Upper lobe of left lung (tissue), 6 donors: ENCODE measurements around the gene TMTC1. TPM values are rescaled to one million over a fixed set of nuclear protein-coding genes. Genes with fewer than 3 reads are reported as not detected.

Source experiments
- ATAC-seq, 2 donors: fragments of 200-7000 bp; cut with Tn5 transposase; one replicate each; pipeline ENCODE4 v1.9.1; 2022; ENCODE audit warnings: mild to moderate bottlenecking in 2 of 2, moderate library complexity in 2 of 2; ENCODE audit not compliant: low FRiP score in 2 of 2
- DNase-seq, 2 donors: peaks; one replicate each; pipeline ENCODE4 v3.0.0-alpha.2; 2019 to 2020
- H3K27ac ChIP-seq, 4 donors: fragments of 200-600 bp; sonication (generic); one replicate each; pipeline ENCODE4 v1.5.1; 2016 to 2019
- H3K27me3 ChIP-seq, 4 donors: fragments of 200-600 bp; sonication (generic); one replicate each; pipeline ENCODE4 v1.5.1; 2017 to 2019
- H3K36me3 ChIP-seq, 4 donors: fragments of 200-600 bp; sonication (generic); one replicate each; pipeline ENCODE4 v1.5.1; 2016 to 2019
- H3K4me1 ChIP-seq, 4 donors: fragments of 200-600 bp; sonication (generic); one replicate each; pipeline ENCODE4 v1.5.1; 2018 to 2019
- H3K4me3 ChIP-seq, 4 donors: fragments of 200-600 bp; sonication (generic); one replicate each; pipeline ENCODE4 v1.5.1; 2017 to 2019; ENCODE audit warnings: mild to moderate bottlenecking in 2 of 4, moderate library complexity in 1 of 4
- H3K9me3 ChIP-seq, 4 donors: fragments of 200-600 bp; sonication (generic); one replicate each; pipeline ENCODE4 v1.5.1; 2018 to 2019
- EP300 ChIP-seq, 4 donors: sonication (generic); formaldehyde crosslinking; IDR thresholded peaks; one replicate each; pipeline ENCODE4 v1.5.1; 2017; ENCODE audit warnings: antibody characterized with exemption in 4 of 4, control low read depth in 2 of 4
- POLR2A ChIP-seq, 4 donors: fragments of 450-650 bp; IDR thresholded peaks; one replicate each; pipeline ENCODE4 v1.5.1; 2016 to 2017; ENCODE audit warnings: antibody characterized with exemption in 4 of 4, mild to moderate bottlenecking in 2 of 4
- POLR2AphosphoS5 ChIP-seq, 2 donors: sonication (generic); formaldehyde crosslinking; IDR thresholded peaks; one replicate each; pipeline ENCODE4 v1.5.1; 2017; ENCODE audit warnings: antibody characterized with exemption in 2 of 2
- WGBS, 2 donors: methylation state at CpG; one replicate each; pipeline ENCODE4 v1.1.5; 2017 to 2018; 5-methylcytosine and 5-hydroxymethylcytosine counted together
- total RNA-seq, 6 donors: library from RNA; depleted of rRNA in 4 of 6; stranded (reverse); fragments of >200 nt in 4 of 6; gene quantifications; one replicate each; pipeline versions ENCODE4 v1.1.0 to v1.2.1, GENCODE V29; 2016 to 2021
- TF ChIP-seq, protein P1 (sequence below), 6 experiments: fragments of 450-650 bp in 4 of 6; fragments of 200-600 bp in 2 of 6; sonication (generic) in 2 of 6; IDR thresholded peaks; one replicate each; pipeline ENCODE4 v1.5.1; 2016 to 2019; ENCODE audit warnings: antibody characterized with exemption in 6 of 6
- donor health status: DM: no; HTN: no; CAD: no; lungs with moderate emphysema.
- donor health status: DM: no; HTN: yes; CAD: no; lungs with severe emphysema.

TMTC1 gene
- total RNA-seq, 6 donors from 2014 or later, result 25.1 to 39.3 (median 29.7) TPM

DNA sequence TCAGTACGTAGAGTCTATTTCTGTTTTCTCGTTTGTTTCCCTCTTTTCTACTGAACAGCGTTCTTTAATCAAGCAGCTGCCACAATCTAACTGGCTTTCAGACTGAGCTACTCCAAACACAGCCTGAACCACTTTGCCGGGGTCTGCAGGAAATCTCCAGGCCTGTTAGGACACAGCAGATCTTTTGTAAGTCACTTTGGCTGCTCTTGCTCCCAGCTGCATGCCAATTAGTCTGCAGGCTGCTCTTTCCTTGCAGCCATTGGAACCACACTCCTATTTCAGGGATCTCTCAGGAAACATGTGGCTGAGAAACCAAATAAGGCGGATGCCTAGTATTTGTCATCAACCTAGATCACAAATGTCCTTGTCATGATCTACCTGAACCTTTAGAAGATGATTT lies 73.6 kb downstream of the TMTC1 start:
- TF ChIP-seq POLR2AphosphoS5 (IDR thresholded peaks at IDR 0.05) (no peak), POLR2A (IDR thresholded peaks at IDR 0.05) (no peak), EP300 (IDR thresholded peaks at IDR 0.05) (no peak)
- TF ChIP-seq, protein P1, sequence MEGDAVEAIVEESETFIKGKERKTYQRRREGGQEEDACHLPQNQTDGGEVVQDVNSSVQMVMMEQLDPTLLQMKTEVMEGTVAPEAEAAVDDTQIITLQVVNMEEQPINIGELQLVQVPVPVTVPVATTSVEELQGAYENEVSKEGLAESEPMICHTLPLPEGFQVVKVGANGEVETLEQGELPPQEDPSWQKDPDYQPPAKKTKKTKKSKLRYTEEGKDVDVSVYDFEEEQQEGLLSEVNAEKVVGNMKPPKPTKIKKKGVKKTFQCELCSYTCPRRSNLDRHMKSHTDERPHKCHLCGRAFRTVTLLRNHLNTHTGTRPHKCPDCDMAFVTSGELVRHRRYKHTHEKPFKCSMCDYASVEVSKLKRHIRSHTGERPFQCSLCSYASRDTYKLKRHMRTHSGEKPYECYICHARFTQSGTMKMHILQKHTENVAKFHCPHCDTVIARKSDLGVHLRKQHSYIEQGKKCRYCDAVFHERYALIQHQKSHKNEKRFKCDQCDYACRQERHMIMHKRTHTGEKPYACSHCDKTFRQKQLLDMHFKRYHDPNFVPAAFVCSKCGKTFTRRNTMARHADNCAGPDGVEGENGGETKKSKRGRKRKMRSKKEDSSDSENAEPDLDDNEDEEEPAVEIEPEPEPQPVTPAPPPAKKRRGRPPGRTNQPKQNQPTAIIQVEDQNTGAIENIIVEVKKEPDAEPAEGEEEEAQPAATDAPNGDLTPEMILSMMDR (IDR thresholded peaks at IDR 0.05), result no peak
- no peak for DNase-seq

GRCh38 chr12:29709496-29710040 lies 74.2 kb downstream of the TMTC1 start:
- Histone ChIP-seq H3K4me1 (no peaks in the 10 kb centered on the region), H3K9me3 (no peaks in the 10 kb centered on the region), H3K27me3 (no peaks in the 10 kb centered on the region), H3K36me3 (no peaks in the 10 kb centered on the region), H3K27ac (no peak overlapping the region), H3K4me3 (no peak overlapping the region)
- DNase-seq (no peak), ATAC-seq (no peak)
- TF ChIP-seq EP300 (IDR thresholded peaks at IDR 0.05) (no peak), POLR2A (IDR thresholded peaks at IDR 0.05) (no peak), POLR2AphosphoS5 (IDR thresholded peaks at IDR 0.05) (no peak)
- TF ChIP-seq, protein P1 (IDR thresholded peaks at IDR 0.05), result no peak
- WGBS, 2 donors, result 59 to 71% methylated on average over 3 of the region's 3 CpGs

More for the DNA sequence above, 73.6 kb downstream of the TMTC1 start:
- WGBS, 2 donors, result 52% methylated on average over 5 of the region's 5 CpGs
- Histone ChIP-seq H3K4me3 (no peak overlapping the region), H3K27me3 (no peaks in the 10 kb centered on the region), H3K9me3 (no peaks in the 10 kb centered on the region), H3K27ac (no peak overlapping the region), H3K4me1 (no peaks in the 10 kb centered on the region), H3K36me3 (no peaks in the 10 kb centered on the region)
- ATAC-seq, result no peak

DNA sequence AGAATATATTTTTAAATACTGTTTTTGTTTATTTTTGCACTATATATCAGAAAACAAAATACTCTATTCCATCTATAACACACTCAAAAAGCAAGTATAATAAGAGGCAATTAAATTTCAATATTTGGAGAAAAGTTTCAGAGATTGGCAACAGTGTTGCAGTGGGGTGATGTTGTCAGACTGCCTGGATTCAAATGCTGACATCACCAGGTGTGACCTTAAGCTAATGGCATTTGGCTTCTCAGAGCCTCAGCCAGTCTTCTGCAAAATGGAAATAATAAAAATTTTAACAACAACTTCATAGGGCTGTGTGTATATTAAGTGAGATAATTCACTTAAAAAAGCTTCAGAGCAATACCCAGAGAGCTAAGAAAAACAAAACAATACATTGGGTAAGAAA lies 74.7 kb downstream of the TMTC1 start:
- Histone ChIP-seq H3K4me3 (no peak overlapping the region), H3K9me3 (no peaks in the 10 kb centered on the region), H3K4me1 (no peaks in the 10 kb centered on the region), H3K27ac (no peak overlapping the region), H3K36me3 (no peaks in the 10 kb centered on the region), H3K27me3 (no peaks in the 10 kb centered on the region)
- TF ChIP-seq EP300 (IDR thresholded peaks at IDR 0.05) (no peak), POLR2AphosphoS5 (IDR thresholded peaks at IDR 0.05) (no peak), POLR2A (IDR thresholded peaks at IDR 0.05) (no peak)
- TF ChIP-seq, protein P1 (IDR thresholded peaks at IDR 0.05), result no peak
- ATAC-seq (no peak), DNase-seq (no peak)

DNA sequence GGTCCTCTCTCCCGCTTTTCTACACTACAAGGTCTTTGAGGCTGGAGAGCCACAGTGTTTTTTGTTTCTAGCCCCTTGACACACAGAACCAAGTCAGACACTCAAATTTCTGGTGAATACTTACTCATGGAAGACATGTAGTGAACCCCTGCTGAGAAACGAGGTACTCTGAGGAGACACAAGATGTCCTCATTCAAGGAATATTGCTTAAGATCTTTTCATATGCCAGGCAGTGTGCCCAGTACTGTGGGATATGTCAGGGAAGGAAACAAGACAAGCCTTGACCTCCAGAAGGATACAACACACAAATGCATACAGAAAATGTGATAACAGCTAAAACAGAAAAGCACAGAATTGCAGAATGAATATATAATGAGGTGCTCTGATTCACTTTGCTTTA lies 75.9 kb downstream of the TMTC1 start:
- H3K27ac ChIP-seq, result no peak overlapping the region
- no peaks in the 10 kb centered on the region for H3K27me3 ChIP-seq
- no peak overlapping the region for H3K4me3 ChIP-seq
- WGBS, 2 donors, result 70 to 86% methylated on average over 2 of the region's 2 CpGs
- H3K36me3 ChIP-seq, result no peaks in the 10 kb centered on the region
- H3K9me3 ChIP-seq, result no peaks in the 10 kb centered on the region
- ATAC-seq, result no peak
- H3K4me1 ChIP-seq, result no peaks in the 10 kb centered on the region
- DNase-seq, result no peak
- TF ChIP-seq, protein P1 (IDR thresholded peaks at IDR 0.05), result no peak
- TF ChIP-seq POLR2A (IDR thresholded peaks at IDR 0.05), result no peak
- no peak for TF ChIP-seq POLR2AphosphoS5 (IDR thresholded peaks at IDR 0.05)
- no peak for TF ChIP-seq EP300 (IDR thresholded peaks at IDR 0.05)

GRCh38 chr12:29706311-29706710 lies 77.4 kb downstream of the TMTC1 start:
- H3K4me3 ChIP-seq, result no peak overlapping the region
- 47 to 58% methylated on average over 2 of the region's 2 CpGs for WGBS, 2 donors
- no peaks in the 10 kb centered on the region for H3K36me3 ChIP-seq
- no peaks in the 10 kb centered on the region for H3K4me1 ChIP-seq
- no peak for TF ChIP-seq POLR2A (IDR thresholded peaks at IDR 0.05)
- TF ChIP-seq, protein P1 (IDR thresholded peaks at IDR 0.05), result no peak
- H3K27ac ChIP-seq, result no peak overlapping the region
- no peaks in the 10 kb centered on the region for H3K9me3 ChIP-seq
- no peaks in the 10 kb centered on the region for H3K27me3 ChIP-seq
- DNase-seq, result no peak
- ATAC-seq, result no peak
